AG04449 (cell line): ENCODE data around the gene L1CAM.

Experiments used
- CTCF ChIA-PET: fragments of 350-600 bp; formaldehyde crosslinking; extraction: SDS; loops from one replicate; lab custom pipeline; 2021; ENCODE audit warnings: antibody characterized with exemption; lab: Yijun Ruan, JAX
- POLR2A ChIA-PET: fragments of 400-600, 350-600 bp; formaldehyde crosslinking; extraction: SDS; loops from one replicate; lab custom pipeline; 2020; ENCODE audit warnings: antibody characterized with exemption, inconsistent platforms; lab: Yijun Ruan, JAX
- DNase-seq: peaks from one replicate; pipeline ENCODE4 v3.0.0-alpha.2; 2010; ENCODE audit warnings: low read depth, low spot score
- H3K4me3 ChIP-seq: 2 replicates; pipeline ENCODE4 v1.5.1; 2011; ENCODE audit warnings: low read depth, mild to moderate bottlenecking, control low read depth, low read length
- TF ChIP-seq, protein P1 (sequence below): IDR thresholded peaks from one replicate; pipeline ENCODE4 v1.5.1; 2011; ENCODE audit warnings: mild to moderate bottlenecking, moderate library complexity, low read length, control low read depth, inconsistent platforms; ENCODE audit not compliant: insufficient read depth; ENCODE audit errors: missing control alignments

The L1CAM gene

DNA sequence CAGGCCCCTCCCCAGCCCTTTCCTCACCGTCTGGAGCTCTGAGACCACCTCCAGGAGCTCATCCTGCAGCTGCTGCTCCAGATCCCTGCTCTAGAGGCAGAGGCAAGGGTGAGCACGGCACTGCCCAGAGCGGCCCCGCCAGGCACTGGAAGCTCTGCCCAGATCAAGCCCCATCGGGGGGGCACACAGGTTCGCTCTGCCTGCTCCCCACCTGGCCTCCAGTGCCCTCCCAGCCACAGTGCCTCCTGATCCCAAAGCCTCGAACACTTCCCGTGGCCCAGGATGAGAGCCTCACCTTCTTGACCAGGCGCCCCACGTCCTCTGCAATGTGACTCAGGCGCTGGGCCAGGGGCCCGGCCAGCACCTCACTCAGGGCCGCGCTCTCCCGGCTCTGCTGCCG lies 35.1 kb upstream of the L1CAM start:
- H3K4me3 ChIP-seq = no peak overlapping the region
- TF ChIP-seq, protein P1, sequence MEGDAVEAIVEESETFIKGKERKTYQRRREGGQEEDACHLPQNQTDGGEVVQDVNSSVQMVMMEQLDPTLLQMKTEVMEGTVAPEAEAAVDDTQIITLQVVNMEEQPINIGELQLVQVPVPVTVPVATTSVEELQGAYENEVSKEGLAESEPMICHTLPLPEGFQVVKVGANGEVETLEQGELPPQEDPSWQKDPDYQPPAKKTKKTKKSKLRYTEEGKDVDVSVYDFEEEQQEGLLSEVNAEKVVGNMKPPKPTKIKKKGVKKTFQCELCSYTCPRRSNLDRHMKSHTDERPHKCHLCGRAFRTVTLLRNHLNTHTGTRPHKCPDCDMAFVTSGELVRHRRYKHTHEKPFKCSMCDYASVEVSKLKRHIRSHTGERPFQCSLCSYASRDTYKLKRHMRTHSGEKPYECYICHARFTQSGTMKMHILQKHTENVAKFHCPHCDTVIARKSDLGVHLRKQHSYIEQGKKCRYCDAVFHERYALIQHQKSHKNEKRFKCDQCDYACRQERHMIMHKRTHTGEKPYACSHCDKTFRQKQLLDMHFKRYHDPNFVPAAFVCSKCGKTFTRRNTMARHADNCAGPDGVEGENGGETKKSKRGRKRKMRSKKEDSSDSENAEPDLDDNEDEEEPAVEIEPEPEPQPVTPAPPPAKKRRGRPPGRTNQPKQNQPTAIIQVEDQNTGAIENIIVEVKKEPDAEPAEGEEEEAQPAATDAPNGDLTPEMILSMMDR = no peak
- CTCF ChIA-PET = interaction anchor here (1.9 to 6.6 kb wide), 2 partner anchors 28 to 68 kb away, joined by 4 to 84 read pairs; partner anchors contain the start of gene RENBP
- DNase-seq = no peak
- POLR2A ChIA-PET = no interaction called here

DNA sequence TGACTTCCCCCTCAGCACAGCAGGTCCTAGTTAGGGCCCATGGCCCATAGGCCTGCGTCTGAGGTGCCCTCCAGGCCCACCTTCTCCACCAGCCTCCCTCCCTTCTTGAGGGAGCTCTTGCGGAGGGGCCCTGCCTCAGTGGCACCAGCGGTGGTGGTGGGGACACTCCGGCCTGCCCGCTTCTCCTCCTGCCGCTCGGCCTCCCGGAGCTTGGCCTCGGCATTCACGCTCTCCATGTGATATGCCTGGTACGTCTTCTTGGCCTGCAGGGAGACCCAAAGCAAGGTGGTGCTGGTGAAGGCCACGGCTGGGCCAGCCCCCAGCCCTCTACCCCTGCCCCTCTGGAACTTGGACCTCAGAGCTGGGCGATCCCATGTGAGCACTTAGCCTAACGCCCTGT lies 34.6 kb upstream of the L1CAM start:
- CTCF ChIA-PET = interaction anchor here (1.9 kb wide), 1 partner anchor 68 kb away, joined by 4 read pairs; no protein-coding TSS in a partner anchor
- POLR2A ChIA-PET = no interaction called here
- H3K4me3 ChIP-seq = no peak overlapping the region
- DNase-seq = no peak
- TF ChIP-seq, protein P1 = no peak

DNA sequence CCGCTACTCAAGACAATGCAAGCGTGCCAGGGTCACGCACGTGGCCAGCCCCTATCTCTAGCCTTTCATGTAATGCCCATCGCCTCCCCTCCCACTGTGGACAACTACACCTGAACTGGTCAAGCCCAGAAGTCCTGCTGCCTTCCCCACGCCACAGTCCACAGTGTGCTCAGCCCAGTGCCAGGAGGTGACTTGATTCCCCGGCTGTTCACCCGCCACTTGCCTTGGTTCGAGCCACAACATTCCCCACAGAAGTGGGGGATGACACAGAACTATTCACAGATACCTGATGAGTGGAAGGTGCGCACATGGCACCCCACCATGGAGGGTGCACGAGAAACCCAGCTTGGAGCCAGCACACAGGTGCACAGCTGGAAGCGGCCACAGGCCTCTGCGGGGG lies 33.3 kb upstream of the L1CAM start:
- H3K4me3 ChIP-seq = no peak overlapping the region
- TF ChIP-seq, protein P1 = no peak
- ChIA-PET POLR2A (no interaction called here), CTCF (no interaction called here)
- no peak for DNase-seq

DNA sequence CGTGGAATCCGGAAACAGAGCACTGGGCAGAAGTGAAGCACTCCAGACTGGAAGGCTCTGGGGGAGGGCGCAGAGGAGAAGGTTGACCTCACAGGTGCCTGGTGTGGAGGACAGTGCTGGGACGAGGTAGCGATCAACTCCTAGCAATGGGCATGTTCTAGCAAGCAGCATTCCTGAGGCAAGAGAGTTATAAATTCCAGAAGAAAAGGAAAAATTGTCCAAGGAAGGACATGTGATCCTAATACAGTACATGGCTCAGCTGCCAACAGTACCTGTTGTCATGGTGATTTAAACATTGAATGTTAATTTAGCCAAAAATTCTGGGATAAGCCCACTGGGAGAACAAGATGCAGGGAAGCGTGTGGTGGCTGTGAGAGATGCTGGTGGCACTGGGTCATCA lies 31.9 kb upstream of the L1CAM start:
- ChIA-PET POLR2A (no interaction called here), CTCF (interaction anchor here (1.1 to 1.5 kb wide), 2 partner anchors 9 to 11 kb away, joined by 3 to 7 read pairs; no protein-coding TSS in a partner anchor)
- TF ChIP-seq, protein P1 = no peak
- DNase-seq = no peak
- H3K4me3 ChIP-seq = no peak overlapping the region

DNA sequence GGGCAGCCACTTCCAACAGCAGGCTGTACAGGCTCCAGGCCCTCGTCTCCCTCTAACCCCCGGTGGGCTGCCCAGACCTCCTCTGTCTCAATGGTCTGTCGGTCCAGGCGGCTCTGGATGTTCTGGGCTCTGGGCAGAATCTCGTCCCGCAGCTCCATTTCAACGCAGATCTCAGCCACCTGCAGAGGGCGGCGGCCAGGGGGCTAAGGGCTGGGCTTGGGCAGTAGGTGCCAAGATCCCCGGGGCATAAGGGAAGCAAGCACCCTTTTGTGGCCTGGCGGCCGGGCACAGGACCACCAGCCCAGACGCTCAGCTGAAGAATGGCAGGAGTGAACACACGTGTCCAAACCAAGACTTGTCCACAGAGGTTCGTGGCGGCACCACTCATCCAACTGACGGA lies 27.7 kb upstream of the L1CAM start:
- H3K4me3 ChIP-seq = no peak overlapping the region
- POLR2A ChIA-PET = no interaction called here
- CTCF ChIA-PET = interaction anchor here (1.2 to 5.1 kb wide), 2 partner anchors 10 to 33 kb away, joined by 3 to 29 read pairs; no protein-coding TSS in a partner anchor
- TF ChIP-seq, protein P1 = no peak
- no peak for DNase-seq

DNA sequence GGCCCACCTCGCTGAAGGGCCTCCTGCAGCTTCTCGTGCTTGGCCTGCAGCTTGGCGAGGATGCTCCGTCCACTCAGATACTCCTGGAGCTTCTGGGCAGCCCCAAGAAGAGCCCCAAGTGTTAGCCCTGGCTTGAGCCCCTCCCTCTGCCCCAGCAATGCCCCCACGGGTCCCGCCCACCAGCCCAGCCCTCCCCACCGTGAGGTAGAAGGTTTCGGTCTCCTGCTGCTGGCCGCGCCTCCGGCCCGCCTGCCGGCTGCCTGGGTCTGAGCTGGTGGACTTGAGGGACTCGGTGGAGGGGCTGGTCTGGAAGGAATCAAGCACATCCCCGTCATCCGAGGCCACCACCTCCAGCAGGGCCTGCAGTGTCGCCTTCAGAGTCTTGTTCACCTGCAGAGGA lies 27.2 kb upstream of the L1CAM start:
- POLR2A ChIA-PET = no interaction called here
- no peak overlapping the region for H3K4me3 ChIP-seq
- CTCF ChIA-PET = interaction anchor here (1.2 to 5.1 kb wide), 2 partner anchors 10 to 34 kb away, joined by 3 to 29 read pairs; no protein-coding TSS in a partner anchor
- DNase-seq = no peak
- TF ChIP-seq, protein P1 = no peak
